G401 (cell line): ENCODE data around the gene KRTAP4-9. TPM values are rescaled to one million over a fixed set of nuclear protein-coding genes. Genes with fewer than 3 reads are reported as not detected.
"Not testable (repeated sequence)": the region's sequence is repeated elsewhere in the genome, so short reads cannot be mapped to it uniquely, and the experiment has no call there.

Experiments
- DNase-seq: peaks from one replicate; pipeline ENCODE4 v3.0.0-alpha.2; 2015; ENCODE audit warnings: low spot score
- in situ Hi-C: cut with HindIII; loops from 2 replicates; pipeline ENCODE4 v1.10.0; 2016; ENCODE audit warnings: low sequenced_read_pairs, mixed read lengths
- total RNA-seq: library from RNA; depleted of rRNA; stranded (reverse); fragments of >200 nt; shearing (Covaris generic); gene quantifications from 2 replicates; pipeline ENCODE4 v1.2.3, GENCODE V29; 2014

Gene KRTAP4-9
- total RNA-seq, 1 experiment from 2014 or later = not detected

DNA sequence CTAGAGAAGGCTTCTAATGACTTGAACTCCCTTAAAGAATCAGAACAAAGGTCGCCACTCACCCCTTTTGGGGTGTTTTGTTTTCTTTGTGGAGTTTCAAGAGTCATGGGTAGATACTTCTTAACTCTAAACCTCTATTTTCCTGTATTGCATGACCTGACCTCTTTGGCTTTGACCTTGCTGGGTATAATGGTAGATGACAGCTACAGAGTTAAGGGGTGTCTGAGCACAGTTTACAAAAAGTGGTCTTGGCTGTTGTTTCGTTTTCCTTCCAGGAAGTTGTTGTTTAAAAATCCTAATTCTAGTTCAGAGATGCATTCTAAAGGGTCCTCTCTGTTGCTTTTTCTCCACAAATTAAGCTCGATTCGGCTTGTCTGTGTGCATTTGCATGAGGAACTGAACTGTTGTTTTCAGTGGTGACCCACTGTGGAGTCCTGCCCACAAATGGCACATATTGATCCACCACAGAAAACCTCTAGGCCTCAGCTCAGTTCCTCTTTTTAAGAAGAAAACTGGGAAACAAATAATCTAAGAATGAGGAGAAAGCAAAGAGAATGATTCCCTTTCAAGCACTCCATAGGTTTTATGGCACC, 16.3 kb upstream of the KRTAP4-9 start:
- in situ Hi-C loops, DNase-seq: not testable (repeated sequence)

DNA sequence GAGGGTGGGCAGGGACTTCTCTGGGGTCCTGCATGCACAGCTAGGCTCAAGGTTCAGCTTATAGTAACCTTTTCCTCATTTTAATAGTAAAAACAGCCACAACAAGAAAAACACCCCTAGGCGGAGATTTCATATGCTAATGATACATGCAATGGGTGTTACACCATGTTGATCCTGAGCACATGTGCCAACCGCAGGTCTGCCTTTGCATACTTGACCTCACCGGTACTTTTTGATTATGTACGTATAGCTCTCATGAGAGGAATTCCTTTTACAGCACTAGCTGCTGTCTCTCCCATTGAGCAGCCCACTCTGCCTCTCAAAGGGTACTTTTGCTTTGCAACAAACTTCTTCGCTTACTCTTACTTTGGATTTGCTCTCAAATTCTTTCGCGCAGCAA, 9.1 kb upstream of the KRTAP4-9 start:
- in situ Hi-C loops = no loop called here
- DNase-seq = no peak

DNA sequence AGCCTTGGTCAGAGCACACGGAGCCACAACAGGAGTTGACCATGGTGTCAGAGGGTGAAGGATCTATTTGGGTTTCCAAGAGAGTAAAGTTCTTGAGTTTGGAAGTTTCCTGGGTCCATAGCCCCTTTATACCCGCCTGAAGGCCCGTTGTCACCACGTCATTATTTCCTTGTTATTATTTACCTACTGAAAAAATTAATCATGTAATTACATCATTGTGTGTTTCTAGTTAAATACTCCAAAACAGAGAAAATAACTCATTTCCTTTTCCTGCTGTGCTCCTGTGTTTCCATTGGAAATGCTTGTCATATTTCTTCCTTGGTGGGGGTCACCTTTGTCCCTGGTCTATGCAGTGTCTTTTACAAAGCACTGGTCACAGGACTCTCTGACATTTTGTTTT, 7.1 kb upstream of the KRTAP4-9 start, which contains the start of gene KRTAP4-8:
Gene KRTAP4-8, minus strand, starts transcription at position 101 of the 400 bp plus-strand sequence. Its CDS starts 58 bp downstream, at position 43.
- DNase-seq = no peak
- in situ Hi-C loops = no loop called here

DNA sequence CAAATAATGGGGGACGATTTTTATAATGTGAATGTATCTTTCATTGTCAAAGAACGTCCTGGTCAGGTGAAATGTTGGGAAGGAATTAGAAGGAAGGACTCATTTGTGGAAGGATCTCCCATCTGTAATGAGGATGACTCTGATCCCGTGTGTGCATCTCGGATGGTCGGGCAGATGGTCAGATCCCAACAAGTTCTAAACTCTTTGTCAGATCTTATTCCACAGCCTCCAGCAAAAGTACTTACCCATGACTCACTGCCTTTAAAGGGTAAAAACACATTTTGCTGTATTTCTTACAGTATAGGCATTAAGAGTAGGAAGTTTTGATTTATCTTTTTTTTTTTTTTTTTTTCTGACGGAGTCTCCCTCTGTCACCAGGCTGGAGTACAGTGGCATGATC, 6.7 kb upstream of the KRTAP4-9 start:
- no peak for DNase-seq
- in situ Hi-C loops = no loop called here

DNA sequence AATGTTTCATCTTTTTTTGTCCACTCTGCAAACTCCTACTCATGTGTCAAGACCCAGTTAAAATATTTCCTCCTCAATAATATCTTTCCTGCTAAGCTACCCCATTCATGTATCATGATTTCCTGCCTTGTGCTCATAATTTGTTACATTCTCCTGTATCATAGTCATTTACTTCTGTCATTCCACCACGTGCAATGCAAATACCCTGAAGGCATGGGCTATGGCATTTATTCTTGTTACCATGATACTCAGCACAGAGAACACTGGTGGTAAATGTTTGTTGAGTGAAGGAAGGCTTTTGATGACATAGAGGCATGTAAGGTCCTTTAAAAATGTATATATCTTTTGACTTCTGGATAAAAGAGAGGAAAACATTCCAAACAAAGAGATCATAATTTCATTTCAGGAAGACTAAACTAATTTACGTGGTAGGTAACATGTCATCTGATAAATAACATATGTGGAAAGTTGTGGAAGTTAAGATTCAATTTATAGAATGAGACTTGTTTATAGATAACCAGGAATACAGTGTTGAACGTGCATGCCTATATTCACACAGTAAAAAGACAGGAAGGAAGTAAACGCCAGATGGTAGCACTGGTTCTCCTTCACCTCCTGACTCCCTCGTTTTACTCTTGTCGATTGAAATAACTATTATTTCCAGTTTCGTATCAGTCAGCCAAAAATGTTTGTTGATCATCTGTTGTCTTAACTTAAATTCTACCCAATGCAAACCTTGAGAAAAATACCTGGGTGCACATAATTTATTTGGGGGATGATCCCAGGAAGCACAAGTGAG, 5.3 kb upstream of the KRTAP4-9 start:
- in situ Hi-C loops, DNase-seq: not testable (repeated sequence)

DNA sequence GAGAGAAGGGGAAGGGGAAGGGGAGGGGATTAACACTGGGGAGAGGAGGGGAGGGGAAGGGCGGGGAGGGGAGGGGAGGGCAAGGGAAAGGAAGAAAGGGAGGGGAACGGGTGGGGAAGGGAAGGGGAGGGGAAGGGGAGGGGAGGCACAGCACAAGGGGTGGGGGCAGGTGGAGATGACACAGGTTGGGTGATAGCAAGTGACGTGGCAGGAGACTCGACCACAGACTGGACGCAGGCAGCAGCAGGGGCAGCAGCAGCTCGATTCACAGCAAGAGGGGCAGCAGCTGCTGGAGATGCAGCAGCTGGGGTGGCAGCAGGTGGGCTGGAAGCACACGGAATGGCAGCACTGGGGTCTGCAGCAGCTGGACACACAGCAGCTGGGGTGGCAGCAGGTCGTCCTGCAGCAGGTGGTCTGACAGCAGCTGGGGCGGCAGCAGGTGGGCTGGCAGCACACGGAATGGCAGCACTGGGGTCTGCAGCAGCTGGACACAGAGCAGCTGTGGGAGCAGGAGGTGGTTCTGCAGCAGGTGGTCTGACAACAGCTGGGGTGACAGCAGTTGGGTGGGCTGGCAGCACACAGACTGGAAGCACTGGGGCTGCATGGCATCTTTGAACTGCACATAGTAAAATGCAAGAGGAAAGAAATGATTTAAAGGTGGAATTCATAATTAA, 3.5 kb upstream of the KRTAP4-9 start, which contains the start of gene KRTAP4-16:
Gene KRTAP4-16, minus strand, starts transcription at position 624 of the 674 bp plus-strand sequence. Its CDS starts 0 bp downstream, at position 624.
- in situ Hi-C loops = no loop called here
- no peak for DNase-seq

DNA sequence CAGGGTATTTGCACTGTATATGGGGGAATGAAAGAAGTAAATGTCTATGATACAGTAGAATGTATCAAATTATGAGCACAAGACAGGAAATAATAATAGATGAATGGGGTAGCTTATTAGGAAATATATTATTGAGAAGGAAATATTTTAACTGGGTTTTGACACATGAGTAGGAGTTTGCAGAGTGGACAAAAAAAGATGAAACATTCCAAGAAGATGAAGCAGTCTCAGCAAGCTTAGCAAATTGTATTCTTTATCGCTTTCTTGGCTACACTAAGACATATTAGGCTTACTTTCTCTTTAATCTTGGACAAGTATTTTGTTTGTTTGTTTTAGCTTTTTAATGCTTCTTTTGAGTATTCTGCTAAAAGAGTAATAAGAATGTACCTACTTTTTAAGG, 1.3 kb upstream of the KRTAP4-9 start:
- in situ Hi-C loops = no loop called here

DNA sequence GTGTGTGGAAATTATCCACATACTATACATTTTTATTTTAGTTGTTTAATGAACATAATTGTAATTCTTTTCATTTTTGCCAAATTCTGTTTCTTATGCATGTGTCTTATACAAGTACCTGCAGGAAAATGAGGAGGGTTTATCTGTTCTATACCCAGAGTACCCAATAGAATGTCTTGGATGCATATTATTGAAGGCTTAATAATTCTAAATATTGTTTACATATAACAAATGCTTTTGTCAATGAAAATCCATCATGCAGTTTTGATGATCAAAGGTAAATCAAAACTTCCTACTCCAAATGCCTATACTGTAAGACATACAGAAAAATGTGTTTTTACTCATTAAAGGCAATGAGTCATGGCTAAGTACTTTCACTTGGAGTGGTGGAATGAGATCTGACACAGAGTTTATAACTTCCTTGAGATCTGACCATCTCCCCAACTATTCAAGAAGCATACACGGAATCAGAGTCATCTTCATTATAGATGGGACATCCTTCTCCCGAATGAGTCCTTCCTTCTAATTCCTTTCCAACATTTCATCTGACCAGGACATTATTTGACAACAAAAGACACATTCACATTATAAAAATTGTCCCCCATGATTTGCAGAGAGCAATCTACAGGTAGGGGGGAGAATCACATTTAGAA, 677 bp upstream of the KRTAP4-9 start:
- DNase-seq, in situ Hi-C loops: not testable (repeated sequence)

More for the DNA sequence above, 1.3 kb upstream of the KRTAP4-9 start:
- no peak for DNase-seq

DNA sequence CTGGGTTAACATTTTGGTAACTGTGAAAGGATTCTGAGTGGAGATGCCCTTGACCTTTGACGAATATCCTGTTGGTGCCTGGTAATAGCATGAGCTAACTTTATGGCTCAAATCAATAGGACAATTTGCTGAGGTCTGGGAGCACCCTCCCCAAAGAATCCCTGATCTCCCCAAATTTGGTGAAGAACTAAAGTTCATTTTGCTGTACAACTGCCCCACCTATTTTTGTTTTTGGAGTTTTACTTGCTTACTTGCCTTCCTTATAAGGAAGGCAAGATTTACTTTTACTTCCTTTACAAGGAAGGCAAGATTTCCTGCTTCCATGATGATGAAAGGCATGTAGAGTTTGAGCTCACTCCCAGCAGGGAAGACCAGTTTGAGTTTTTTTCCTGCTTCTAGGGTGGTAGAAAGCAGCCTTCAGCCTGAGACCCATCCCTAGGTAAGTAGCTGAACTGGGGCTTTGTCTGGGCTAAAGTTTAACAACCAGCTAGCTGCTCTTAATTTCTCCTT, 2.8 kb downstream of the KRTAP4-9 start:
- DNase-seq = no peak
- in situ Hi-C loops = no loop called here

DNA sequence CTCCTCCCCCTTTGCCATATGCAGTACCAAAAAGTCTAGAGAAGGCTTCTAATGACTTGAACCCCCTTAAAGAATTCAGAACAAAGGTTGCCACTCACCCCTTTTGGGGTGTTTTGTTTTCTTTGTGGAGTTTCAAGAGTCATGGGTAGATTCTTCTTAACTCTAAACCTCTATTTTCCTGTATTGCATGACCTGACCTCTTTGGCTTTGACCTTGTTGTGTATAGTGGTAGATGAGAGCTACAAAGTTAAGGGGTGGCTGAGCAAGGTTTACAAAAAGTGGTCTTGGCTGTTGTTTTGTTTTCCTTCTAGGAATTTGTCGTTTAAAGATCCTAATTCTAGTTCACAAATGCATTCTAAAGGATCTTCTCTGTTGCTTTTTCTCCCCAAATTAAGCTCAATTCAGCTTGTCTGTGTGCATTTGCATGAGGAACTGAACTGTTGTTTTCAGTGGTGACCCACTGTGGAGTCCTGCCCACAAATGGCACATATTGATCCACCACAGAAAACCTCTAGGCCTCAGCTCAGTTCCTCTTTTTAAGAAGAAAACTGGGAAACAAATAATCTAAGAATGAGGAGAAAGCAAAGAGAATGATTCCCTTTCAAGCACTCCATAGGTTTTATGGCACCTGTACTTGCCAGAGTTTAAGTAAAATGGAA, 3.7 kb downstream of the KRTAP4-9 start:
- DNase-seq, in situ Hi-C loops: not testable (repeated sequence)

DNA sequence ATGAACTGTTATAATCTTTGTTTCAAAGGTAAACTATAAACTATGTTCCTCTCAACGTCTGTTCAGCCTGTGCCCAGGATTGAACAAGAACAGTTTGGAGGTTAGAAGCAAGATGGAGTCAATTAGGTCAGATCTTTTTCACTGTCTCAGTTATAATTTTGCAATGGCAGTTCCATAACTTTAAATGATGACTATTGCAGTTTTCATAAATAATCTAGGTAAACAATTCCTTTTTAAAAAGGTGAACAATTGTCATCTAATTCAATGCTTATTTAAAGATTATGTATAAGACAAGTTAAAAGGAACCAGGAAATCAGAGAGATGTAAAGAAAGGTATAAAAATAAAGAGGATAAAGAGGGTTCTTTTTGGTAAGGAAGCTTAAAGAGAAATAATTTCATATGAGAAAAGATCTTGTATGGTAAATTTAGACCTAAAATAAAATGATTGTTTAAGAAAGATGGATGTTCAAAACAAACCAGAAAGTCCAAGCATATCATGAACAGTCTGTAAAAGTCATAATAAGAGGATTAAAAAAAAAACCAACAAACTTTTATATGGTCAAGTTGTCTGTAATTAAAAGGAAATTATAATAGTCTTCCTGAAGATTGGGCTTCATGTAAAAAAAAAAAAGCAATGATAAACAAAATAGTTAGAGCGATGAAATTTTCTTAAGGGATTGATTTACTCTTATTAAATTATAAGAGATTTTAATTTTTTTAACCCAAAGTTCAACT, 6.1 kb downstream of the KRTAP4-9 start:
- in situ Hi-C loops = no loop called here
- no peak for DNase-seq

DNA sequence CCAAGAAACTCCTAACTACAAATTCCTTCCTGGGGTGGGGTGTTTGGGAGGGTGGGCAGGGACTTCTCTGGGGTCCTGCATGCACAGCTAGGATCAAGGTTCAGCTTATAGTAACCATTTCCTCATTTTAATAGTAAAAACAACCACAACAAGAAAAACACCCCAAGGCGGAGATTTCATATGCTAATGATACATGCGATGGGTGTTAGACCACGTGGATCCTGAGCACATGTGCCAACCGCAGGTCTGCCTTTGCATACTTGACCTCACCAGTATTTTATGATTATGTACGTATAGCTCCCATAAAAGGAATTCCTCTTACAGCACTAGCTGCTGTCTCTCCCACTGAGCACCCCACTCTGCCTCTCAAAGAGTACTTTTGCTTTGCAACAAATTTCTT, 11.1 kb downstream of the KRTAP4-9 start:
- DNase-seq = no peak
- in situ Hi-C loops = no loop called here

DNA sequence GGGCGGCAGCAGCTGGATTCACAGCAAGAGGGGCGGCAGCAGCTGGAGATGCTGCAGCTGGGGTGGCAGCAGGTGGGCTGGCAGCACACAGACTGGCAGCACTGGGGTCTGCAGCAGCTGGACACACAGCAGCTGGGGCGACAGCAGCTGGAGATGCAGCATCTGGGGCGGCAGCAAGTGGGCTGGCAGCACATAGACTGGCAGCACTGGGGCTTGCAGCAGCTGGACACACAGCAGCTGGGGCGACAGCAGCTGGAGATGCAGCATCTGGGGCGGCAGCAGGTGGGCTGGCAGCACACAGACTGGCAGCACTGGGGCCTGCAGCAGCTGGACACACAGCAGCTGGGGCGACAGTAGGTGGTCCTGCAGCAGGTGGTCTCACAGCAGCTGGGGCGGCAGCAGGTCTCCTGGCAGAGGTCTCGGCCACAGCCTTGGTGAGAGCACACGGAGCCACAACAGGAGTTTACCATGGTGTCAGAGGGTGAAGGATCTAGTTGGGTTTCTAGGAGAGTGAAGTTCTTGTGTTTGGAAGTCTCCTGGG, 12.7 kb downstream of the KRTAP4-9 start, which contains the start of gene KRTAP4-11:
Gene KRTAP4-11, minus strand, starts transcription at position 528 of the 541 bp plus-strand sequence. Its CDS starts 58 bp downstream, at position 470.
- in situ Hi-C loops, DNase-seq: not testable (repeated sequence)

DNA sequence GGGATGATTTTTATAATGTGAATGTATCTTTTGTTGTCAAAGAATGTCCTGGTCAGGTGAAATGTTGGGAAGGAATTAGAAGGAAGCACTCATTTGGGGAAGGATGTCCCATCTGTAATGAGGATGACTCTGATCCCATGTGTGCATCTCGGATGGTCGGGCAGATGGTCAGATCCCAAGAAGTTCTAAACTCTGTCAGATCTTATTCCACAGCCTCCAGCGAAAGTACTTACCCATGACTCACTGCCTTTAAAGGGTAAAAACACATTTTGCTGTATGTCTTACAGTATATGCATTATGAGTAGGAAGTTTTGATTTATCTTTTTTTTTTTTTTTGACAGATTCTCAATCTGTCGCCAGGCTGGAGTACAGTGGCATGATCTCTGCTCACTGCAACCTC, 13.5 kb downstream of the KRTAP4-9 start:
- DNase-seq = no peak
- in situ Hi-C loops = no loop called here

DNA sequence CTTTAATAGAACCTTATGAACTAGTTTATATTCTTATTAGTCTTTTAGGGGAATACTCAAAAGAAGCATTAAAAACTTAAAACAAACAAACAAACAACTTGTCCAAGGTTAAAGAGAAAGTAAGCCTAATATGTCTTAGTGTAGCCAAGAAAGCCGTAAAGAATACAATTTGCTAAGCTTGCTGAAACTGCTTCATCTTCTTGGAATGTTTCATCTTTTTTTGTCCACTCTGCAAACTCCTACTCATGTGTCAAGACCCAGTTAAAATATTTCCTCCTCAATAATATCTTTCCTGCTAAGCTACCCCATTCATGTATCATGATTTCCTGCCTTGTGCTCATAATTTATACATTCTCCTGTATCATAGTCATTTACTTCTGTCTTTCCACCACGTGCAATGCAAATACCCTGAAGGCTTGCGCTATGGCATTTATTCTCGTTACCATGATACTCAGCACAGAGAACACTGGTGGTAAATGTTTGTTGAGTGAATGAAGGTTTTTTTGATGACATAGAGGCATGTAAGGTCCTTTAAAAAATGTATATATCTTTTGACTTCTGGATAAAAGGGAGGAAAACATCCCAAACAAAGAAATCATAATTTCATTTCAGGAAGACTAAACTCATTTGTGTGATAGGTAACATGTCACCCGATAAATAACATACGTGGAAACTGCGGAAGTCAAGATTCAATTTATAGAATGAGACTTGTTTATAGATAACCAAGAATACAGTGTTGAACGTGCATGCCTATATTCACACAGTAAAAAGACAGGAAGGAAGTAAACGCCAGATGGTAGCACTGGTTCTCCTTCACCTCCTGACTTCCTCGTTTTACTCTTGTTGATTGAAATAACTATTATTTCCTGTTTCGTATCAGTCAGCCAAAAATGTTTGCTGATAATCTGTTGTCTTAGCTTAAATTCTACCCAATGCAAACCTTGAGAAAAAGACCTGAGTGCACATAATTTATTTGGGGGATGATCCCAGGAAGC, 14.8 kb downstream of the KRTAP4-9 start:
- DNase-seq, in situ Hi-C loops: not testable (repeated sequence)

DNA sequence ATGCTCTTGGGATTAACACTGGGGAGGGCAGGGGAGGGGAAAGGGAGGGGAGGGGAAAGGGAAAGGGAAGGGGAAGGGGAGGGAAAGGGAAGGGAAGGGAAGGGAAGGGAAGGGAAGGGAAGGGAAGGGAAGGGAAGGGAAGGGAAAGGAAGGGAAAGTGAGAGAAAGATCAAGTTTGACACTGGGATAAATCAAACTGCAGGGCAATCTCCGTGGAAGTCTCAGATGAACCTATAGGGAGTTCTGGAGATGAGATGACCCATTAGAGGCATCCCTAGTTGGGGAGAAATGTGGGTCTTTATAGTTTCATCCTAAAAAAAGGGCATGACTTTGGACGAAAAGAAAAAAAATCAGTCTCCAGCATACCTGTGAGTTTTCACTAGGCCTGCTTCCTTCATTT, 16.6 kb downstream of the KRTAP4-9 start:
- DNase-seq = no peak
- in situ Hi-C loops = no loop called here
